Kasumi-1 (cell line): ENCODE measurements around the gene OLFML3.

Experiments used
- DNase-seq, 2 experiments: peaks; one replicate each; lab custom pipeline; 2025; lab: John Stamatoyannopoulos, UW

OLFML3 gene

GRCh38 chr1:113949007-113949406 lies 30.3 kb upstream of the OLFML3 start:
- DNase-seq: no peak

DNA sequence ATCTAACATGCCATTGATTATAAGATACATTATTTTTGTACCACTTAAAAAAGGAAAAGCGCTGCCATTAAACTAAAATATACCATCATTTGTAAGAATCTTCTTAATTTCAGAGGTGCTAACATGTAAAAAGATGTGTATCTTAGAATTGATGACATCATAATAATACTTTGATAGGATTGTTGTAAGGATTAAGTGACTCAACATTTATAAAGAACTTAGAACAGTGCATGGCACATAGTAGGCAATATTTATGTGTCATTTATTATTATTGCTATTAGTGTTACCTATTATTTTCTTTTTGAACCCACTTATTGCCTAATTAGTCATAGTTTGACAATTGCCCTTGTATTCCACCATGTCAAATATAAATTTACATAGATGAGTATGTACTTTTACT lies 28.4 kb upstream of the OLFML3 start:
- no peak for DNase-seq

DNA sequence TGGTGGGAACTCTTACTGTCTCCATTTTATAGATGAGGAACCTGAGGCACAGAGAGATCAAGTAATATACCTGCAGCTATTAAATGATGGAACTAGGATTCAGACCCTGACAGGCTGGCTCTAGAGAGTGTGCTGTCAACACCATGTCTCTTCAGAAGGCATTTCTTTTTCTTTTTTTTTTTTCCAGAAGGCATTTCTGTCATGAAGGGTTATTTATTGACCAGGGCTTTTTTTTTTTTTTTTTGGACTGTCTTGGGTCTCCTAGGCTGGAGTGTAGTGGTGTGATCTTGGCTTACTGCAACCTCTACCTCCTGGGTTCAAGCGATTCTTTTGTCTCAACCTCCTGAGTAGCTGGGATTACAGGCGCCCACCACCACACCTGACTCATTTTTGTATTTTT lies 27.6 kb upstream of the OLFML3 start:
- DNase-seq: no peak

- no peak for DNase-seq
These were observed 21.3 kb upstream of the OLFML3 start for GRCh38 chr1:113957984-113958383.

DNA sequence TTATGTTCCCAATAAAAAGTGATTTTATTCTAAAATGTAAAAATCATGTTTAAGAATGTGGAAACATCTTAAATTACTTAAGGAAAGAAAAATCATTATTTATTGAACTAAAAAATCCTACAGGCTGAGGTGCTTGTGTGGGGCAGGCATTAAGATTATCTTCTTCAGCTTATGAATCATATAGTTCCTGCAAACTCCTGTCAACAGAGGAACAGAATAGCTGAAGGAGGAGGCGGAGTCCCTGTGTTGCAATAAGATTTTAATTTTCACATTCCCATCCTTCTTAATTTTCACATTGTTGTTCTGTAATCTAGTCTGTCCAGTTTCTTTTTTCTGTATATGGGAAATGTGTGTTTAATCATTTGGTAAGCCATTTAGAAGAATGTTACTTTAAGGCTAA lies 20.6 kb upstream of the OLFML3 start:
- DNase-seq: no peak

DNA sequence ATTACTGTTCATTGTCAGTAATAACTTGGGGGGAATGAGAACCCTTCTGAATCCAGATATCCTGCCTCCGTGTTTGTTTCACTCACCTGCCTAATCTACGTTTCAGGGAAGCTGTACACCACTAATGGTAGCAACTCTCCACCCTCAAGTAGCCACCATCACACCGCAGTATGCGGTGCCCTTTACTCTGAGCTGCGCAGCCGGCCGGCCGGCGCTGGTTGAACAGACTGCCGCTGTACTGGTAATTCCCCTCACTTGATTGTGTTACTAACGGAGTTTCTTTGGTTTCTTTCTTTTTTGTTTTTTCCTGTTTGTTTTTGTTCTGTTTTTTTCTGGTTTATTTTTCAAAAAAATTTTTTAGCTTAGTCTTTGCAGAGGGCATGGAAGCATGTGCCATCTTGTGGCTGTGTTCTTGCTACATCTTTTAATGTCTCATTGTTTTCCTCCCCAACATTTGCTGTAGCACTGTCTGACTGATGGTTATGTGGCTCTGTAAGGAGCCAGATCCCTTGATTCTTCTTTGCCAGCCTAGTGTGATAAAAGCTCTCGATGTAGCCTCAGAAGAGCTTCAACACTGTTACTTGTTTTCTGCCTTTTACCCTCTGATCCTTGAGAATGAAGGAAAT lies 15.9 kb upstream of the OLFML3 start:
- peak in 1 of 2 experiments; percentile 12 for DNase-seq

DNA sequence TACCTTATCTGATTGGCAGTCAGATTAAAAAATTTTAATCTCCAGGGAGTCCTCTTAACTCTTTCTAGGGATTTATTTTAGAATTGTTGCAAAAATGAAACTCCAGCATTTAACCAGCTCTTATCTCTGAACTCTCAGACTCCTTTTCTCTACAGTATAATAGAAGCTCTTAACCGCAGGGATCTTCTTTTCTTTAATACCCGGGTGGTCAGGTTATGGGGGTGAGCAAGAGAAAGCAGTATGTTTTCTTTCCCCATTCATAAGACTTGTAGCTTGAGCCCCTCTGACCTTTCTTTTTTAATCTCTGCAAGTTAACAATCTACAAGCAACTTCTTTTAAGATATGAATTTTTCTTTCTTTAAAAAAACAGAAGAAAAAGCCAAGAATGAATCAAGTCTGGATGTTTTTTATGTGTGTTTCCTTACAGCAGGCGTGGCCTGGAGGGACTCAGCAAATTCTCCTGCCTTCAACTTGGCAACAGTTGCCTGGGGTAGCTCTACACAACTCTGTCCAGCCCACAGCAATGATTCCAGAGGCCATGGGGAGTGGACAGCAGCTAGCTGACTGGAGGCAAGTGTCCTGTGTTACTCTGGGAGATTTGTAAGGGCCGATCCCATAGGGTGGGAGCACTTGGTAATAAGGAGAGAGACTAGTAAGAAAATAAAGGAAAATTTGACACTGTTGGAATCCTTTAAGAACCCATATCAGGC lies 13.4 kb upstream of the OLFML3 start:
- DNase-seq: no peak

DNA sequence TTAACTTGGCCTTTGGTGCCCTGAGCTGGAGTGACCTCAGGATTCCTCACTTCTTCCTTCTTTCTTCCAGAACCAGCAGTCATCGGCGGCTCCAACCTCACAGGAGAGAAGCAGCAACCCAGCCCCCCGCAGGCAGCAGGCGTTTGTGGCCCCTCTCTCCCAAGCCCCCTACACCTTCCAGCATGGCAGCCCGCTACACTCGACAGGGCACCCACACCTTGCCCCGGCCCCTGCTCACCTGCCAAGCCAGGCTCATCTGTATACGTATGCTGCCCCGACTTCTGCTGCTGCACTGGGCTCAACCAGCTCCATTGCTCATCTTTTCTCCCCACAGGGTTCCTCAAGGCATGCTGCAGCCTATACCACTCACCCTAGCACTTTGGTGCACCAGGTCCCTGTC lies 6.3 kb upstream of the OLFML3 start:
- no peak for DNase-seq

GRCh38 chr1:113975211-113975895 lies 3.9 kb upstream of the OLFML3 start:
- peak; percentile 62 to 74 for DNase-seq

DNA sequence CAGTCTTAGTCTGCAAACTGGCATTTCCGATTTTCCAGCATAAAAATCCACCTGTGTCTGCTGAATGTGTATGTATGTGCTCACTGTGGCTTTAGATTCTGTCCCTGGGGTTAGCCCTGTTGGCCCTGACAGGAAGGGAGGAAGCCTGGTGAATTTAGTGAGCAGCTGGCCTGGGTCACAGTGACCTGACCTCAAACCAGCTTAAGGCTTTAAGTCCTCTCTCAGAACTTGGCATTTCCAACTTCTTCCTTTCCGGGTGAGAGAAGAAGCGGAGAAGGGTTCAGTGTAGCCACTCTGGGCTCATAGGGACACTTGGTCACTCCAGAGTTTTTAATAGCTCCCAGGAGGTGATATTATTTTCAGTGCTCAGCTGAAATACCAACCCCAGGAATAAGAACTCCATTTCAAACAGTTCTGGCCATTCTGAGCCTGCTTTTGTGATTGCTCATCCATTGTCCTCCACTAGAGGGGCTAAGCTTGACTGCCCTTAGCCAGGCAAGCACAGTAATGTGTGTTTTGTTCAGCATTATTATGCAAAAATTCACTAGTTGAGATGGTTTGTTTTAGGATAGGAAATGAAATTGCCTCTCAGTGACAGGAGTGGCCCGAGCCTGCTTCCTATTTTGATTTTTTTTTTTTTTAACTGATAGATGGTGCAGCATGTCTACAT lies 2.5 kb upstream of the OLFML3 start:
- DNase-seq: peak; percentile 14 to 30

- no peak for DNase-seq
These were observed 1.4 kb upstream of the OLFML3 start for GRCh38 chr1:113977906-113978305.

GRCh38 chr1:113980110-113980509 lies 836 bp downstream of the OLFML3 start:
- no peak for DNase-seq

DNA sequence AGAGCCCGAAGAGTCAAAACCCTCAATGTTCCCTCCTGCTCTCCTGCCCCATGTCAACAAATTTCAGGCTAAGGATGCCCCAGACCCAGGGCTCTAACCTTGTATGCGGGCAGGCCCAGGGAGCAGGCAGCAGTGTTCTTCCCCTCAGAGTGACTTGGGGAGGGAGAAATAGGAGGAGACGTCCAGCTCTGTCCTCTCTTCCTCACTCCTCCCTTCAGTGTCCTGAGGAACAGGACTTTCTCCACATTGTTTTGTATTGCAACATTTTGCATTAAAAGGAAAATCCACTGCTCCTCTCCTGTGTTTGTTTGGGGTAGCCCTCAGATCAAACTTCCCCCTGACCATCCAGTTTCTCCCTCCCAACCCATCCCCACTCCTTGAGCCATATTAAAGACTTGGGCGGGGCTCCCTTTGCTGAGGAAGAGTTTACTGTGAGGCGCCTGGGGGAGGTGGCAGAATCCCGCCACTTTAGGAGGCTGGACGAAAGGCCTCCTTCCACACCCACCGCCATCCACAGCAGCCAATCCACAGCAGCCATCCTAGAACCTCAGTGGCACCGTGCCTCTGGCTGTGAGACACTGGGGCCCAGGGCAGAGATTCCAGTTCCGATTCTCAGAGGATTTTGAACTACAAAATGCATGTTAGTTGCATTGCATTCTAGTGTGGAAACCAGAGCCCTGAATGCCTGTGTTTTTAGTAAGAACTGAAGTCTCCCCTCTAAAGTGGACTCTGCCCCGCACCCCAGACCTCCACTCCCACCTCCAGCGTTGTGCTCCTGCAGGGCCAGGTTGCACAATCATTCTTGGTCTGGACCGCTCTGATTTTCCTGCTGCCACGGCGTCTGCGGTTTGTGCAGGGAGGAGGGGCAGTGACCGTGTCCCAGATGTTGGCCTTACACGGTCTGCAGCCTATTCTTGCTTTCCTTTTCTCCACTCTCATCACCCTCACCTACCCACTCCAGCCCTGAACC lies 3.0 kb downstream of the OLFML3 start:
- DNase-seq: peak in 1 of 2 experiments; percentile 7

- DNase-seq: no peak
These were observed 3.7 kb downstream of the OLFML3 start for GRCh38 chr1:113982949-113983348.

DNA sequence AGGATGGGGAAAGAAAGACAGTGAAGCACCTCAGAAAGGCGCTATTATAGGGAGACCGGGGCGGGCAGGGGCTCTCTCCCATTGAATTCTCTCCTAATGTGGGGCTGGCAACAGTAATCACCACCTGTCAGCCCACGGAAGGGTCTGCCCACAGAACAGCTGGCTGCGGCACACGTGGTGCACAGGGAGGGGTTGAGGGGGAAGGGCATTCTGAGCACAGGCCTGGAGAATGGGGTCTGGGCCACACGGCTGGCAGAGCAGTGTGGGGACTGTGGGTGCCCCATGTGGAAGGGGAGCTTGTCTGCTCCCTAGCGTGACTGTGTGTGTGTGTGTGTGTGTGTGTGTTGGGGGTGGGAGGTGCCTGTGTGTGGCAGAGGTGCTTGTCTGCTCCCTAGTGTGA lies 4.1 kb downstream of the OLFML3 start:
- DNase-seq: no peak

GRCh38 chr1:113983826-113984225 lies 4.6 kb downstream of the OLFML3 start:
- no peak for DNase-seq

- DNase-seq: no peak
These were observed 5.4 kb downstream of the OLFML3 start for GRCh38 chr1:113984710-113985109.

- no peak for DNase-seq
These were observed 7.5 kb downstream of the OLFML3 start for GRCh38 chr1:113986802-113987201.

- DNase-seq: no peak
These were observed 8.0 kb downstream of the OLFML3 start for GRCh38 chr1:113987259-113987658.

GRCh38 chr1:113990530-113990929 lies 11.3 kb downstream of the OLFML3 start:
- DNase-seq: no peak

- DNase-seq: no peak
These were observed 11.7 kb downstream of the OLFML3 start for GRCh38 chr1:113990961-113991360.
